Measurements from ENCODE around the gene FAM47E.

The FAM47E gene

DNA sequence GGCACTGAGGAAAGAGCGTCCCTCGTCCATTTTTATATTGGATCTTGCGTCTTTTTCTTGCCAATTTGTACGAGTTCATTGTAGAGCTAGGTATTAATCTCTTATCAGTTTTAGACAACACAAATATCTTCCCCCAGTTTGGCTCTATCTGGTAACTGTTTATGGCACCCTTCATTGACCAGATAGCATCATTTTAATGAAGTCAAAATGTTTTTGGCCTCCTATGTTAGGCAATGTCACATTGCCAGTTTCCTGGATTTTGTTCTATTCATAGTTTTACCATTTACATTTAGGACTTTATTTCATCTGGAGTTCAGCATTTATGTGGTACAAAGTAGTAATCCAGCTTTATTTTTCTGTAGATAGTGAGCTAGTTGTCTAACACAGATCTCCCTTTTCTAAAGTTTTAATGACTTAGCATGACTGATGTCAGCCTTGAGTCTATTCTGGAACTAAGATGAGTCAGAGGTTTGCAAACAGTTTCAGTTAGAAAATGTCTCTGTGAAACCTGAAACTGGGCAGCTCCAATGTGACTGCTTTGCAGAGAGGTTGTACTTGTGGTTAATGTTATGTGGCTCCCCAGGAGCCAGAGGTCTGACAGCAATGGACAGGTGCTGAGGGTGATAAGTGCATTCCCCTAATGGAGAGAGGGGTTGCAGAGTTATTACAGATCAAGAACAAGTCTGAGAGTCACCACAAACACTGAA is 49.7 kb downstream of the FAM47E start:
- DNase-seq (ENCODE audit: low read depth in 2 of 2), result no peak

GRCh38 chr4:76301775-76302162 is 50.2 kb downstream of the FAM47E start:
- no peak for DNase-seq (ENCODE audit: low read depth in 2 of 2)

- no peak for DNase-seq (ENCODE audit: low read depth in 2 of 2)
Observed at GRCh38 chr4:76302826-76303438, 51.4 kb downstream of the FAM47E start.

- no peak for DNase-seq (ENCODE audit: low read depth in 2 of 2)
Observed at GRCh38 chr4:76305033-76305687, 53.6 kb downstream of the FAM47E start.

DNA sequence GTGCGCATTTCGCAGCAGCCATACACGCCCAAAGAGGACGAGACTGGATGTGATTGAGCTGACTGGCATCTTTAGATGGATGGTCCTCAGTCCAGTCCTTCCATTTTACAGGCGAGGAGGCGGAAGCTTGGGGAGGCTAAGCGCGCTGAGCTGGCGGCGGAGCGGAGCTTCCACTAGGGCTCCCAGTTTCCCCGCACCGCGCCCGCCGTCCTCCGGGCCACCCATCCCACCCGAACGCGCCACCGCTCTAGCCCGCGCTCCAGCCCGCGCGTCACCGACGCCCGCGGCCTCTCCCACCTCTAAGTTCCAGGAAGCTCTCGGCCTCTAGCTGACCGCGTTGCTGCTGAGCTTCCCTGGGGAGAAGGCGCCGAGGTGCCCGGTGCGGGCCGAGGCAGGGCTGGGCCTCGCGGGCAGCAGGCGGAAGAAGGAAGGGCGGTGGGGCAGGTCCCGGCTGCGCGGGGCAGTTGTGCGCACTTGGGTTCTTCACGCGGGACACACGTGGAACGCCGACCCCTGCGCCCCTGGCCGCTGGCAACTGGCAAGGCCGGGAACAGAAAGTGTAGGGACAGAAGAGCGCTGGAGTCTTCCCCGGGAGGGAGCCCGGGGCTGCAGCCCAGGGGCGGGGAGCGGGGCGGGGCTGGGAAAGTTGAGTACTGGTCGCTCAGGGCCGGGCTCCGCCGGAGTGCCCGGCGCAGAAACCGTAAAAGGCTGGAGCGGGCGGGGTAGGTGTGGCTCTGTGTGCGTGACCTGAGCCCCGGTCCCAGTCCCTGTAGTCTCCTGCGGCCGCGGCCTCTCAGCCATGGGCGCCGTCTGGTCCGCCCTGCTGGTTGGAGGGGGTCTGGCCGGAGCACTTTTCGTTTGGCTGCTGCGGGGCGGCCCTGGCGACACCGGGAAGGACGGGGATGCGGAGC is 54.7 kb downstream of the FAM47E start, which contains the start of gene STBD1:
Gene STBD1, plus strand, starts transcription at position 763 of the 911 bp plus-strand sequence. Its CDS starts 37 bp downstream, at position 800.
- no peak for DNase-seq (ENCODE audit: low read depth in 2 of 2)

DNA sequence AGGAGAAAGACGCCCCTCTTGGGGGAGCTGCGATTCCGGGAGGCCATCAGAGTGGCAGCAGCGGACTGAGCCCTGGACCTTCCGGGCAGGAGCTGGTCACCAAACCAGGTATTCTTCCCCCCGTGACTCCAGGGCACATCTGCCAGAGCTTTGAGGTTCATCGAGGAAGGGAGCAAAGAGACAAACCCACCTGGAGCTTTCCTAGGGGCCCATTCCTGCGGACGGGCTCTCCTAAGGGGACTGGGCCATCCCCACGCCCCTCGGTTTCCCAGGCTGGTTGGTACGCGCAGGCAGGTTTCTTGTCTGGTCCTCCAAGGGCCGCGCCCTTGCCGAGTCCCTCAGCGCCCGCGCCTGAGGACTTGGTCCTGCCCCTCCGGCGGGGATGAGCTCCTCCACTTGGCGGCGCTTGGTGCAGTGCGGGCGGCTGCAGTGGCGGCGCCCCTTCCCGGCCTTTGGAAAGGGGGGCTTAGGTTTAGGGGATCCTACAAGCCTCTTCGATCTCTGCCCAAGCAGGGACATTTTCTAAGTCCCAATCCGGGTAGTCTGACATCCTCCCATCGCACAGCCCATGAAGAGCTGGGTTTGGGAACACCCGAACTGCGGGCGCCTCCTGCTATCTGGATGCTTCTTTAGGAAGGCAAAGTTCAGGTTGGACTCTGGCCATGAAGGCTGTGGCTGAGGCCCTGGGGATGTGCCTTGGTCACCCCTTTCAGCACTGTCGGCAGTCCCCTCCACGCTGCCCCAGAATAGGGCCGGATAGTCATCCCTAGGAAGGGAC is 55.5 kb downstream of the FAM47E start:
- DNase-seq (ENCODE audit: low read depth in 2 of 2), result no peak

GRCh38 chr4:76307660-76308014 is 56.1 kb downstream of the FAM47E start:
- DNase-seq (ENCODE audit: low read depth in 2 of 2), result no peak

GRCh38 chr4:76308548-76308947 is 57.0 kb downstream of the FAM47E start:
- DNase-seq (ENCODE audit: low read depth in 2 of 2), result no peak

- DNase-seq (ENCODE audit: low read depth in 2 of 2), result no peak
Observed at GRCh38 chr4:76309939-76310550, 58.5 kb downstream of the FAM47E start.

DNA sequence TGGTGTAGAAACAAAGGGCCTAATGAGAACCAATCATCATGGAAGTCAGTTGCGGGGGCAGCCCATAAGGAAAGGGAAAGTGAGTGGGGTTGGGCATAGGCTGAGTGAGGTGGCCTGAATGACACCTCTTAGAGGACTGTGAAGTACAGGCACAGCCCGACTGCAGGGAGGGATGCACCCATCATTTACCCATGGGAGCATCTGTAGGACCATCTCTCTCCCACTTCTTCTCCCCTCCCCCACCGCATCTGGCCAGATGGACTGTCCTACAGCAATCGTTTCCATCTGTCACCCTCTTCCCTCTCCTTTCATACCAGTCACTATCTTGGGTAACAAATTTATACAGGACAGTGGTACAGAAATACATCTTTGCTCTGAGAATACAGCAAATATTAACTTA is 59.2 kb downstream of the FAM47E start:
- no peak for DNase-seq (ENCODE audit: low read depth in 2 of 2)

DNA sequence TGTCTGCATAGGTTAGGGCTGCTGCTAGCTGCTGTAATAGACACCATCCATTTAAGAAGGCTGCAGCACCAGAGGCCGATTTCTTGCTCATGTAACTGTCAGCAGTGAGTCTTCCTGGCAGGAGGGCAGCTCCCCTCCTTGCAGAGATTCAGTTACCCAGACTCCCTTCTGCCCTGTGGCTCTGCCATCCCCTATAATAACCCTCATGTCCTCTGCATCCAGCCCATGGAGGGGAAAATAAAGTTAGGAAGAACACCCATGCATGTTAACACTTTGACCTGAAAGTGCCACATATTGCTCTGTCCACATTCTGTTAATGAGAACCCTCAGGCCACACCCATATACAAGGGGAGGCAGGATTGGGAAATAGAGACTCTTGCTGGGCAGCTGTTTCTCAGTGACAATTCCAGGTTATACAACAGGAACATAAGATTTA is 60.4 kb downstream of the FAM47E start:
- DNase-seq (ENCODE audit: low read depth in 2 of 2), result no peak

GRCh38 chr4:76312457-76312856 is 60.9 kb downstream of the FAM47E start:
- DNase-seq (ENCODE audit: low read depth in 2 of 2), result no peak

GRCh38 chr4:76313547-76313946 is 62.0 kb downstream of the FAM47E start:
- no peak for DNase-seq (ENCODE audit: low read depth in 2 of 2)

GRCh38 chr4:76315267-76315918 is 63.9 kb downstream of the FAM47E start:
- no peak for DNase-seq (ENCODE audit: low read depth in 2 of 2)

DNA sequence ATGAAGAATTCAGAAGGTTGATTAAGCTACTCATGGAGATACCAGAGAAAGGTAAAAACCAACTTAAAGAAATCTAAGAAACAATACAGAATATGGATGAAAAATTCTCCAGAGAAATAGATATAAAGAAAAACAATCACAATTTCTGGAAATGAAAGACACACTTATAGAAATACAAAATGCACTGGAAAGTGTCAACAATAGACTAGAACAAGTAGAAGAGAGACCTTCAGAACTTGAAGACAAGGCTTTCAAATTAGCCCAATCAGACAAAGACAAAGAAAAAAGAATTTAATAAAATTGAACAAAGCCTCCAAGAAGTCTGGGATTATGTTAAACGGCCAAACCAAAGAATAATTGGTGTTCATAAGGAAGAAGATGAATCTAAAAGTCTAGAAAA is 64.6 kb downstream of the FAM47E start:
- DNase-seq (ENCODE audit: low read depth in 2 of 2), result no peak

DNA sequence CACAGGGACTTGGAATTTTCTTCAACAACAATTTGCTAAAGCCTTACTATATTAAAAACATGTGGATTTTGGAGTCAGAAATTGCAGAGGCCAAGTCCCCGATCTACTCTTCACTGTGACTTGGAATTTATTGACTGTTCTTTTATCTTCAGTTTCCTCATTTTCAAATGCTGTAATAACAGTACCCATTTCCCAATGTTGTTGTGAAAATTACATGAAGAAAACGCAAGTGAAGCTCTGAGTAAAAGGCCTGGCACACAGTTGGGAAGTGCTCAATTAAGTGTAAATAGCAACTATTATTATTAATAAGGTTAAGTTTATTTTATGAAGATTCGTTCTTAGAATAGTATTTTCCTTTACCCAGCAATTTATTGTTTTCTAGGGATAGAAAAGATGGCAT is 70.7 kb downstream of the FAM47E start:
- no peak for DNase-seq (ENCODE audit: low read depth in 2 of 2)

DNA sequence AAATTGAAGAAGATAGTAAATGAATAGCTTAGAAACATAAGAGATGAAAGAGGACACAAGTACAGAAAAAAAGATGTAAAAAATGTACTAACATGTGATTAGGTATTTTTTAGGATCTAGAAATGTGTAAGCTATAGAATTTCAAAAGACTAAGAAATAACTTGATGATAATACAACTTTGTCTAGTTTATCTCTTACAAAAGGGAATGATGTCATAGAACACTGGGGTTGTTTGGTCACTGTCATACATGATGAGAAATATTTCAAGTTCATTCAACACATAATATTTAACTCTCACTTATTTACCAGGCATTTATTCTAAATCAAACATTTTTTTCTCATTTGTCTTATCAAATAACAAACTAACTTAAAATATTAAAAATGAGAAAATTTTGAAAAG is 73.6 kb downstream of the FAM47E start:
- DNase-seq (ENCODE audit: low read depth in 2 of 2), result no peak

- no peak for DNase-seq (ENCODE audit: low read depth in 2 of 2)
Observed at GRCh38 chr4:76326515-76326914, 75.0 kb downstream of the FAM47E start.

Data from activated CD8-positive, alpha-beta memory T cell treated with anti-CD3 and anti-CD28 coated beads for 4 hours (primary cell).